Measurements from ENCODE around the gene LILRB4.
"Not testable (repeated sequence)": the region's sequence is repeated elsewhere in the genome, so short reads cannot be mapped to it uniquely, and the experiment has no call there.

GRCh38 chr19:54642953-54643352 lies 19.8 kb upstream of the LILRB4 start:
- not testable (repeated sequence) for TF ChIP-seq CTCF, POLR2A (IDR thresholded peaks at IDR 0.05)

Measured in ovary (tissue), 3 donors.